ENCODE data around the gene TMPRSS9. TPM values are rescaled to one million over a fixed set of nuclear protein-coding genes. Genes with fewer than 3 reads are reported as not detected.

TMPRSS9 gene
- total and polyA plus RNA-seq, 2 of the 13 experiments (the other 11 are each of a cell fraction or from before 2014, with no cell fraction given): 2.5 to 5.2 TPM

GRCh38 chr19:2385053-2385721 is 25.1 kb downstream of the TMPRSS9 start (continued):
- TF ChIP-seq ZNF280D (CRISPR knock-in tag; IDR thresholded peaks at IDR 0.05) (peak; percentile 87), SIX1 (CRISPR knock-in tag; IDR thresholded peaks at IDR 0.05; ENCODE audit: borderline replicate concordance) (peak; percentile 57; the same call in 1 of the 2 replicates), ZNF709 (CRISPR knock-in tag; IDR thresholded peaks at IDR 0.05) (no peak), RCOR2 (CRISPR knock-in tag; IDR thresholded peaks at IDR 0.05) (peak; percentile 80), AHR (CRISPR knock-in tag; IDR thresholded peaks at IDR 0.05) (0 out of 2 replicates have a peak, but pooled peaks have one; percentile 21), RXRA (CRISPR knock-in tag; IDR thresholded peaks at IDR 0.05) (0 out of 2 replicates have a peak, but pooled peaks have one; percentile 27), YY1 (IDR thresholded peaks at IDR 0.05; ENCODE audit: insufficient read depth, insufficient replicate concordance, low read depth, low read length) (peak; percentile 71), AHDC1 (CRISPR knock-in tag; IDR thresholded peaks at IDR 0.05; ENCODE audit: borderline replicate concordance) (0 out of 2 replicates have a peak, but pooled peaks have one; percentile 39), ZMYM2 (CRISPR knock-in tag; IDR thresholded peaks at IDR 0.05) (peak; percentile 90), ZGPAT (CRISPR knock-in tag; IDR thresholded peaks at IDR 0.05) (peak; percentile 50), KLF6 (CRISPR knock-in tag; IDR thresholded peaks at IDR 0.05) (peak; percentile 47; the same call in 1 of the 2 replicates), NR2F1 (CRISPR knock-in tag; IDR thresholded peaks at IDR 0.05) (peak; percentile 42 to 89; a peak in 2 of 4 replicates), ZFP36L1 (CRISPR knock-in tag; IDR thresholded peaks at IDR 0.05) (0 out of 2 replicates have a peak, but pooled peaks have one; percentile 62), AGO2 (optimal IDR thresholded peaks at IDR 0.05; ENCODE audit: low read depth, low read length) (no peak), ZNF121 (CRISPR knock-in tag; IDR thresholded peaks at IDR 0.05) (peak; percentile 99), ZMYM3 (CRISPR knock-in tag; IDR thresholded peaks at IDR 0.05) (peak; percentile 96), RFX5 (IDR thresholded peaks at IDR 0.05; ENCODE audit: low read depth, low read length) (peak; percentile 90), MED1 (CRISPR knock-in tag; IDR thresholded peaks at IDR 0.05) (peak; percentile 57; the same call in 1 of the 2 replicates), ZSCAN20 (CRISPR knock-in tag; IDR thresholded peaks at IDR 0.05; ENCODE audit: borderline replicate concordance) (no peak), MLLT10 (CRISPR knock-in tag; IDR thresholded peaks at IDR 0.05) (no peak)
